Mucosa of descending colon (tissue), 3 donors: ENCODE results near the gene FOXL3. TPM values are rescaled to one million over a fixed set of nuclear protein-coding genes. Genes with fewer than 3 reads are reported as not detected.

Experiments
- ATAC-seq: fragments of 200-7000 bp; cut with Tn5 transposase; one replicate; pipeline ENCODE4 v1.9.1; 2020; ENCODE audit warnings: mild to moderate bottlenecking, moderate library complexity
- DNase-seq, 3 donors: peaks; one replicate each; pipeline ENCODE4 v3.0.0-alpha.2; 2020
- H3K36me3 ChIP-seq: fragments of 200-600 bp; one replicate; pipeline ENCODE4 v1.8.0; 2021; ENCODE audit warnings: low read depth, mild to moderate bottlenecking
- H3K4me1 ChIP-seq: fragments of 200-600 bp; one replicate; pipeline ENCODE4 v1.8.0; 2021; ENCODE audit warnings: low read depth, mild to moderate bottlenecking
- H3K4me3 ChIP-seq: fragments of 200-600 bp; one replicate; pipeline ENCODE4 v1.8.0; 2021; ENCODE audit warnings: mild to moderate bottlenecking
- H3K9me3 ChIP-seq: fragments of 200-600 bp; one replicate; pipeline ENCODE4 v1.8.0; 2021; ENCODE audit warnings: mild to moderate bottlenecking
- intact Hi-C, 2 donors: fragments of 100-400 bp; cut with DNase I in 1 of 2; cut with micrococcal nuclease in 1 of 2; formaldehyde crosslinking; loops; one replicate each; pipeline versions ENCODE4 v1.11.0 to v1.11.1; 2022; cut with DNase I, micrococcal nuclease
- total RNA-seq, 3 donors: library from RNA; stranded (reverse); fragmentation: NEBNext Ultra II Directional in 2 of 3; extraction: Animal tissue kit (Norgen Biotek cat#: 25700) in 2 of 3; gene quantifications; one replicate each; pipeline versions ENCODE4 v1.2.1 to v1.2.4, GENCODE V29; 2021 to 2023
- TF ChIP-seq, protein P1 (sequence below): fragments of 200-600 bp; IDR thresholded peaks from one replicate; pipeline ENCODE4 v1.8.0; 2022; ENCODE audit warnings: antibody characterized with exemption, mild to moderate bottlenecking
- donor health status: DM: no; HTN: no; CAD: no; lungs with moderate emphysema.
- donor health status: DM: no; HTN: no; CAD: no.
- donor health status: DM: no; HTN: yes; CAD: no.

FOXL3 gene
- total RNA-seq, 3 donors from 2014 or later = 0.43 TPM; not detected in 2

DNA sequence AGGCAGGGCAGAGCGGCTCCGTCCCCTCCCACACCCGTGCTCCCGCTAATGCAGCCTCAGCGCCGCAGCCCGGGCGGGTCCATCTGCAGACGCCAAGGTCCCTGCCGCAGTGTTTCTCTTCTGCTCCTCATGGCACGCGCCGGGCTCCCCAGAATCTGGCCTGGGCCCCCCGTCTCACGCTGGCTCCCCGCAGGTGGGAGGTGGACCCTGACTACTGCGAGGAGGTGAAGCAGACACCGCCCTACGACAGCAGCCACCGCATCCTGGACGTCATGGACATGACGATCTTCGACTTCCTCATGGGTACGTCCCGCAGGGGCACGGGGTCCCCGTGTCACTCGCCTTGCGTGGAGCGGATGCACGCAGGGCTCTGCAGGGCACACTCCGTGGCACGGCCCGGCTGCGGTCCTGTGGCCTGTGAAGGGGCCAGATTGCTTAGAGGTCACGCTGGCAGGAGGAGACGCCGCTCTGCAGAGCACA is 33.5 kb upstream of the FOXL3 start:
- Histone ChIP-seq H3K4me1 (peaks cover 7% of the 10 kb centered on the region), H3K4me3 (no peak overlapping the region), H3K9me3 (no peaks in the 10 kb centered on the region), H3K36me3 (no peaks in the 10 kb centered on the region)
- DNase-seq (peak in 2 of 3 donors; percentile 18 to 41), ATAC-seq (no peak)
- intact Hi-C loops = no loop called here
- TF ChIP-seq, protein P1, sequence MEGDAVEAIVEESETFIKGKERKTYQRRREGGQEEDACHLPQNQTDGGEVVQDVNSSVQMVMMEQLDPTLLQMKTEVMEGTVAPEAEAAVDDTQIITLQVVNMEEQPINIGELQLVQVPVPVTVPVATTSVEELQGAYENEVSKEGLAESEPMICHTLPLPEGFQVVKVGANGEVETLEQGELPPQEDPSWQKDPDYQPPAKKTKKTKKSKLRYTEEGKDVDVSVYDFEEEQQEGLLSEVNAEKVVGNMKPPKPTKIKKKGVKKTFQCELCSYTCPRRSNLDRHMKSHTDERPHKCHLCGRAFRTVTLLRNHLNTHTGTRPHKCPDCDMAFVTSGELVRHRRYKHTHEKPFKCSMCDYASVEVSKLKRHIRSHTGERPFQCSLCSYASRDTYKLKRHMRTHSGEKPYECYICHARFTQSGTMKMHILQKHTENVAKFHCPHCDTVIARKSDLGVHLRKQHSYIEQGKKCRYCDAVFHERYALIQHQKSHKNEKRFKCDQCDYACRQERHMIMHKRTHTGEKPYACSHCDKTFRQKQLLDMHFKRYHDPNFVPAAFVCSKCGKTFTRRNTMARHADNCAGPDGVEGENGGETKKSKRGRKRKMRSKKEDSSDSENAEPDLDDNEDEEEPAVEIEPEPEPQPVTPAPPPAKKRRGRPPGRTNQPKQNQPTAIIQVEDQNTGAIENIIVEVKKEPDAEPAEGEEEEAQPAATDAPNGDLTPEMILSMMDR = no peak

DNA sequence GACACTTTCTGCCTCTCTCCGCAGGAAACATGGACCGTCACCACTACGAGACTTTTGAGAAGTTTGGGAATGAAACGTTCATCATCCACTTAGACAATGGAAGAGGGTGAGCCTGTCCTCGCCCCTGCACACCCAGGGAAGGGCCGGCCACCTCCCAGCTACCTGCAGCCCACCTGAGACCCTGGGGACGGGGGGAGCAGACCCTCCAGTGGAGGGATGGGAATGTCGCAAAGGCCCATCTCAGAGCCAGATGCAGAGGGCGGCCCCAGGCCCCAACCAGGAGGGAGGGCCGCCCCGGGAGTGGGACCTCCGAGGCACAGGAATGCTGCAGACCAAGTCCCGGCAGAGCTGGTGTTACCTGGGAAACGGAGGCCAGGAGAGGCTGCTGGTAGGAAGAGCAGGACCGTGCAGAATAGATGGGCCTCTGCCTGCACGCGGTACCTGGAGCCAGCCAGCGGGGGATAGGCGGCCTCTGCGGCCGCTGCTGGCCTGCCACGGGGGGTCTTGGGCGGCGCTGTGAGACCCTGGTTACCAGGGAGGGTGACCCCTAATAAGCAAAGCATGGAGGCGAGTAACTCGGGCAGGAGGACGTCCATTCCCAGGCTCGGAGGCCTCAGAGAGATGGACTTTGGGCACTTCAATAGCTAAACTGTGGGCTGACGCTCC is 32.9 kb upstream of the FOXL3 start:
- H3K9me3 ChIP-seq = peaks cover under 1% of the 10 kb centered on the region
- DNase-seq (peak in 2 of 3 donors; percentile 21 to 24), ATAC-seq (no peak)
- H3K36me3 ChIP-seq = no peaks in the 10 kb centered on the region
- H3K4me1 ChIP-seq = peaks cover 7% of the 10 kb centered on the region
- no peak overlapping the region for H3K4me3 ChIP-seq
- intact Hi-C loops = no loop called here
- TF ChIP-seq, protein P1 = no peak

DNA sequence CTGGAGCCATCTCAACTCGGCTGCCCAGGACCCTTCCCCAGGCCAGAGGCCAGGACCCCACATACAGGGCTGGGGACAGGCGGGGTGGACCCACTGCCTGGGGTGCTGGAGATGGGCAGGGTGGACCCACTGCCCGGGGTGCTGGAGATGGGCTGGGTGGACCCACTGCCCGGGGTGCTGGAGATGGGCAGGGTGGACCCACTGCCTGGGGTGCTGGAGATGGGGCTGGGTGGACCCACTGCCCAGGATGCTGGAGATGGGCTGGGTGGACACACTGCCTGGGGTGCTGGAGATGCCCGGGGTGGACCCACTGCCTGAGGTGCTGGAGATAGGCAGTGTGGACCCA is 32.4 kb upstream of the FOXL3 start:
- DNase-seq (peak in 2 of 3 donors; percentile 18 to 27), ATAC-seq (no peak)
- H3K36me3 ChIP-seq = no peaks in the 10 kb centered on the region
- no peak overlapping the region for H3K4me3 ChIP-seq
- TF ChIP-seq, protein P1 = no peak
- intact Hi-C loops = no loop called here
- peaks cover 7% of the 10 kb centered on the region for H3K4me1 ChIP-seq
- peaks cover 4% of the 10 kb centered on the region for H3K9me3 ChIP-seq

DNA sequence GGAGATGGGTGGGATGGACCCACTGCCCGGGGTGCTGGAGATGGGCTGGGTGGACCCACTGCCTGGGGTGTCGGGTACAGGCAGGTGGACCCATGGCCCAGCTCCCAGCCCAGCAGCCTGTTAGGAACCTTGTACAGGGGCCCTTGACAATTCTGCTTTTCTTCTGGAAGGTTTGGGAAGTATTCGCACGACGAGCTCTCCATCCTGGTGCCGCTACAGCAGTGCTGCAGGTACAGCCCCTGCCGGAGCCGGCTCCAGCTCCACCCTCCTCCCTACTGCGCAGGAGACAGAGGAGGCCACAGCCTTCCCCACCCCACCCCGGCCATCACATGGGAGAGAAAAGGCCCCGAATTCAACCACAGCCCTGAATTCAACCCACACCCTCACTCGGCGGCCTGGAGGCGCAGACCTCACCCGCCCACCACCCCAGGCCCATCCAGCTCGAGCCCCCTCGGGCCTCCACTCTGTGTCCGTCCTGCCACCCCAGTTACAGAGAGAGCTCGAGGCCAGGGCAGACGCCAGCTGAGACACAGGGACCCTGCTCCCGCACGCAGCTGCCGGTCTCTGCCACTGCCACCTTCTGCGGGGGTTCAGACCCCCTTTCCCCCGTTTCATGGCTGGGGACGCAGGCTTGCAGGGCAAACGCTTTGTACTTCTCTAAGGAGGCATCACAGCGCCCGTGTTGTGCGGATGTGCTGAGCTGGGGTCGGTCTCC is 31.3 kb upstream of the FOXL3 start:
- DNase-seq (peak in 2 of 3 donors; percentile 25 to 45), ATAC-seq (no peak)
- intact Hi-C loops = no loop called here
- H3K4me1 ChIP-seq = peaks cover 7% of the 10 kb centered on the region
- no peak overlapping the region for H3K4me3 ChIP-seq
- peaks cover 7% of the 10 kb centered on the region for H3K9me3 ChIP-seq
- TF ChIP-seq, protein P1 = no peak
- no peaks in the 10 kb centered on the region for H3K36me3 ChIP-seq

DNA sequence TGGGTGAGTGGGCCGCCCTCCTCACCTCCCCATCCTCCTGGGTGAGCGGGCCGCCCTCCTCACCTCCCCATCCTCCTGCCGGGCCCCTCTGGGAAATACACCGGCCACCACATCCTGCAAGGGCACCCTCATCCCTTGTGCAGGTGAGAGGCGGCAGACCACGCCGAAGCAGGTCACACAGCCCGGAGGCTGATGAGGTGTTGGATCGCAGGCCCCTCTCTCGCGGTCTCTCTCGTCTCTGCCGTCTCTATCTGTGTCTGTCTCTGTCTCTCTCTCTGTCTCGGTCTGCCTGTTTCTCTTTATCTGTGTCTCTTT is 30.8 kb upstream of the FOXL3 start:
- ATAC-seq (no peak), DNase-seq (no peak)
- Histone ChIP-seq H3K36me3 (no peaks in the 10 kb centered on the region), H3K4me3 (no peak overlapping the region), H3K4me1 (peaks cover 10% of the 10 kb centered on the region), H3K9me3 (peaks cover 7% of the 10 kb centered on the region)
- intact Hi-C loops = no loop called here
- TF ChIP-seq, protein P1 = no peak
